Activated T-cell treated with anti-CD3 and anti-CD28 coated beads, Interleukin-2, amount 50 U/mL, for 4 hours (primary cell): Measurements from ENCODE around the gene BACE2. TPM values are rescaled to one million over a fixed set of nuclear protein-coding genes. Genes with fewer than 3 reads are reported as not detected.
A peak's percentile ranks its signal among the peaks of the same experiment; 100 is the strongest.
"Not testable (repeated sequence)": the region's sequence is repeated elsewhere in the genome, so short reads cannot be mapped to it uniquely, and the experiment has no call there.

Experiments used
- ATAC-seq, 2 donors: fragments of 200-7000 bp; cut with Tn5 transposase; one replicate each; pipeline ENCODE4 v1.10.0; 2021
- DNase-seq: peaks from one replicate; pipeline ENCODE4 v3.0.0-alpha.2; 2020
- H3K27me3 Mint-ChIP-seq: one replicate; pipeline ENCODE4 v1.8.0; 2021; ENCODE audit warnings: low read depth, mixed read lengths
- H3K36me3 Mint-ChIP-seq: one replicate; pipeline ENCODE4 v1.8.0; 2022; ENCODE audit warnings: mixed read lengths; ENCODE audit not compliant: insufficient read depth
- H3K4me1 Mint-ChIP-seq: one replicate; pipeline ENCODE4 v1.8.0; 2021; ENCODE audit warnings: low read depth, mixed read lengths
- H3K4me3 Mint-ChIP-seq: one replicate; pipeline ENCODE4 v1.8.0; 2021; ENCODE audit warnings: mild to moderate bottlenecking, moderate library complexity, mixed read lengths
- H3K9me3 Mint-ChIP-seq: one replicate; pipeline ENCODE4 v1.8.0; 2021; ENCODE audit warnings: mixed read lengths
- total RNA-seq, 3 donors: library from RNA; stranded (reverse); gene quantifications; one replicate each; pipeline ENCODE4 v1.2.1, GENCODE V29; 2021

The BACE2 gene
- total RNA-seq, 3 donors from 2014 or later = 0.32 to 0.53 (median 0.38) TPM

DNA sequence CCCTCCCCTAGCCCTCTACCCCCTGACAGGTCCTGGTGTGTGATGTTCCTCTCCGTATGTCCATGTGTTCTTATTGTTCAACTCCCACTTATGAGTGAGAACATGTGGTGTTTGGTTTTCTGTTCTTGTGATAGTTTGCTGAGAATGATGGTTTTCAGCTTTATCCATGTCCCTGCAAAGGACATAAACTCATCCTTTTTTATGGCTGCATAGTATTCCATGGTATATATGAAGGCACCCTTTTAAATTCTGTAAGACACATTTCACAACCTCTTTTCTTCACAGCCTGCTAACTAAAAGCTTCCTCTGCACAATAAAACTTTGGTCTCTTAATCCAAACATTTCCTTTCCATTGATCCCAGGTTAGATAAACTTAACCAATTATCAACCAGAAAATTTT, 88.3 kb downstream of the BACE2 start:
- H3K4me1 Mint-ChIP-seq, H3K4me3 Mint-ChIP-seq, DNase-seq, ATAC-seq, H3K36me3 Mint-ChIP-seq: not testable (repeated sequence)
- Mint-ChIP-seq H3K27me3 (peaks cover 17% of the 10 kb centered on the region), H3K9me3 (peaks cover 17% of the 10 kb centered on the region)

DNA sequence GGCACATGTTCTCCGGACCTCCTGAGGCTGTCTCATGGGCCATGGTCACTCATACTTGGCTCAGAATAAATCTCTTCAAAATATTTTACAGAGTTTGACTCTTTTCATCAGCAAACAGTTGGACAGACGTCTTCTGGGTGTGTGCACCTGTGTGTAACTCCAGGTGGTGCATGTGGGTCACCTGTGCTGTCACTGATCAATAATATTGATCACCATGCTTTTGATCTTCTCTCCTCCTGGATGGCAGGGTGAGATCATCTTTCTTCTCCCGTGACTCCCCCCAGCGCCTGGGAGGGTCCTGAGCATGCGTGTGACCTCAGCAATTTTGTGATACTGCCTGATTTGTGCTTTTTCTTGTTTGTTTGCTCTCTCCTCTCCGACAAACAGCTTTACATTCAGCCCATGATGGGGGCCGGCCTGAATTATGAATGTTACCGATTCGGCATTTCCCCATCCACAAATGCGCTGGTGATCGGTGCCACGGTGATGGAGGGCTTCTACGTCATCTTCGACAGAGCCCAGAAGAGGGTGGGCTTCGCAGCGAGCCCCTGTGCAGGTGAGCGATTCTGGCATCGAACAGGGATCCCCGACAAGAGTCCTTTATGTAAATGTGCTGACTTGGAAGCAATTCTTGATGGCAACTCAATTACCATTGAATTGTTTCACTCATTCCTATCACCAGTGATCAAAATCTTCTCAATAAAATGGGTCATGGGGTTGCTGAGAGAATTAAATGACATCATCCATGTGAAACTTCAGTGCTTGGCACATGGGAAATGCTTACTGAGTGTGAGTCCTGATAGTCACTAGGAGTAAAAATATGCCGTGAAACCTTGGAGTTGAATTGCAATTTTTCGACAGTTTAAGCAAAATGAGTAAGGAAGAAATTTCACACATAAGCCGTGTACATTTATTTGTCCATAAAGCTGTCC, 89.1 kb downstream of the BACE2 start:
- DNase-seq = no peak
- peaks cover 3% of the 10 kb centered on the region for H3K36me3 Mint-ChIP-seq
- H3K9me3 Mint-ChIP-seq = peaks cover 17% of the 10 kb centered on the region
- H3K4me1 Mint-ChIP-seq = no peaks in the 10 kb centered on the region
- H3K27me3 Mint-ChIP-seq = peaks cover 12% of the 10 kb centered on the region
- ATAC-seq = no peak
- H3K4me3 Mint-ChIP-seq = no peak overlapping the region

DNA sequence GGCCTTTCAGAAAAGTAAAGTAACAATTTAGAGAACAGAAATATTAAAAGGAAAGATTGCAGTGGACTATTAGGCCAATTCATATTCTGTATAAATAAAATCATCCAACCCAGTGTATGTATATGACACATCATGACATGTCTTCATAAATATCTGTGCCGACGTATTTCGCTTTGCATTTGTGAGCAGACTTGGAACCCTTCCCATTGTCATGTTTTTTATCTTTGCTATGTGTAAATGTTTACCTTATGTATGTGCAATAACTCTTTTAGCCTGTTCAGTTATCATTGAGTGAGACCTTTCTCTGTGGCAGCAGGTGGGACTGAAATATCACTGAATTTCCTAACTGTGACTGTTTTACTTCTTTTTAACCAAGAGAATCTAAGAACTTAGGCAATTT, 90.7 kb downstream of the BACE2 start:
- ATAC-seq (no peak), DNase-seq (no peak)
- H3K4me3 Mint-ChIP-seq = no peak overlapping the region
- H3K27me3 Mint-ChIP-seq = peaks cover 9% of the 10 kb centered on the region
- no peaks in the 10 kb centered on the region for H3K4me1 Mint-ChIP-seq
- peaks cover 17% of the 10 kb centered on the region for H3K9me3 Mint-ChIP-seq
- H3K36me3 Mint-ChIP-seq = peaks cover 3% of the 10 kb centered on the region

DNA sequence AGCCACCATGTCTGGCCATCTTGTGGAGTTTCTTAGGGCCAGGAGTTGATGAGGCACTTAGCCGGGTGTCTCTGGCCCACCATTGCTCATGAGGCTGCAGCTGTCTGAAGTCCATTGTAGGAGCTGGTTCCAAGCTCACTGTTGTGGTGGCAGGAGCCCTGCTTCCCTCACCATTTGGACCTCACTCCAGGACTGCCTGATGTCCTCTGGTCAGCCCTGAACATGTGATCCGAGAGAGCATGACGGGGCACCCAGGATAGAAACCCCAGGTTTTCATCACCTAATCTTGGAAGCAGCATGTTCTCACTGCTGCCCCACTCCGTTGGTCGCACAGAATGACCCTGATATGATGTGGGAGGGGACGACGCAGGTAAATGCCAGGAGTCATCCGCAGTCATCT, 92.5 kb downstream of the BACE2 start:
- H3K27me3 Mint-ChIP-seq = peaks cover 15% of the 10 kb centered on the region
- H3K9me3 Mint-ChIP-seq = peaks cover 9% of the 10 kb centered on the region
- no peak overlapping the region for H3K4me3 Mint-ChIP-seq
- no peak for DNase-seq
- peaks cover 3% of the 10 kb centered on the region for H3K36me3 Mint-ChIP-seq
- ATAC-seq = no peak
- H3K4me1 Mint-ChIP-seq = no peaks in the 10 kb centered on the region

DNA sequence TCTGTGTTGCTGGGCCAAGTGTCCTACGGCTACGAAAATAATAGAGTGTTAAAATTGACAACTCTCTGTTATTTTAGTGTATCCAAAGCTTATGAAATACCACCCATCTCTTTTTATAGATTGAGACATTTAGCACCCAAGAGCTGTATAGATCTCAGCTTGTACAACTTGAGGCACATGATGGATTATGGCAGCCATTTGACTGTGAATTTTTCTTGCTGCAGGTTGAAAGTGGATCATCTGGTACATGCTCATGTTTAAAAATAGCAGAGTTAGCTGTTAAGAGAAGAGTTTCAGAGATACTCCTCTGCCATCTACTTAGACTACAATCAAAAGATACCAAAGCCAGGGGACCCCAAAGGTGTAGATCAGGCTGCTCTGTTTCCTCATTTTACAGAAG, 99.4 kb downstream of the BACE2 start:
- Mint-ChIP-seq H3K9me3 (peaks cover 17% of the 10 kb centered on the region), H3K36me3 (no peaks in the 10 kb centered on the region), H3K27me3 (peaks cover 12% of the 10 kb centered on the region), H3K4me1 (no peaks in the 10 kb centered on the region), H3K4me3 (no peak overlapping the region)
- ATAC-seq (no peak), DNase-seq (no peak)

DNA sequence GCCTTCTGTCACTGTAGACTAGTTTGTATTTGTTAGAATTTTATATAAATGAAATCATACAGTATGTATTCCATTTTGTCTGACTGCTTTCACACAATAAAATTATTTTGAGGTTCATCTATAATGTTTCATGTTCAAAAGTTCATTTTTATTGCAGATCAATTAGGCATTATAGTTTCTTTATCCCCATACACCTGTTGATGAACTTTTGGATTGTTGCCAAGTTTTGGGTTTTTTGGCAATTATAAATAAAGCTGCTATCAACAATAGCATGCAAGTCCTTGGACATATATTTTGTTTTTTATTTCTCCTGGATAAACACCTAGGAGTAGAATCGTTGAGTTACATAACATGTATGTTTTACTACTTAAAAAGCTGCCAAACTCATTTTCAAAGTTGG, 101.6 kb downstream of the BACE2 start:
- Mint-ChIP-seq H3K36me3 (peaks cover 4% of the 10 kb centered on the region), H3K4me1 (no peaks in the 10 kb centered on the region), H3K4me3 (no peak overlapping the region), H3K27me3 (peaks cover 13% of the 10 kb centered on the region), H3K9me3 (peaks cover 21% of the 10 kb centered on the region)
- no peak for ATAC-seq
- DNase-seq = no peak

DNA sequence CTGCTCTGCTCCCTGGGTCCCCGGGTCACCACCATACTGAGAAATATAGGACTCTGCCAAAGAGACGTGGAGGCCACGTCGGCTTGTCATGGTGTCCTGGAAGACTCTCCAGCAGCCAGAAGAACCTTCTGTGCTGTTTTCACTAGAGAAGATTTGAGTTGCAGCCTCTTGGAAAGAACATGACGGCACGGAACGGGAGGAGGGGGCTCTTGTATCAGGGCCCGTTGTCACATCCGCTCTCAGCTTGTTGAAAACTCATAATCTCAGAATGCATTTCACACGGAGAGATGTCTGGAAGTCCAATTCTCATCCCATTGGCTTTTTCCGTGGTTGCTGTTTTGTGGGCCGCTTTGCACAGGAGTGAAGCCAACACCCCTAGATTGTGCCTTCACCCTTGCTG, 109.2 kb downstream of the BACE2 start:
- Mint-ChIP-seq H3K4me3 (no peak overlapping the region), H3K4me1 (no peaks in the 10 kb centered on the region), H3K36me3 (peaks cover 5% of the 10 kb centered on the region), H3K27me3 (peaks cover 31% of the 10 kb centered on the region), H3K9me3 (peaks cover 9% of the 10 kb centered on the region)
- DNase-seq = no peak
- ATAC-seq = no peak

DNA sequence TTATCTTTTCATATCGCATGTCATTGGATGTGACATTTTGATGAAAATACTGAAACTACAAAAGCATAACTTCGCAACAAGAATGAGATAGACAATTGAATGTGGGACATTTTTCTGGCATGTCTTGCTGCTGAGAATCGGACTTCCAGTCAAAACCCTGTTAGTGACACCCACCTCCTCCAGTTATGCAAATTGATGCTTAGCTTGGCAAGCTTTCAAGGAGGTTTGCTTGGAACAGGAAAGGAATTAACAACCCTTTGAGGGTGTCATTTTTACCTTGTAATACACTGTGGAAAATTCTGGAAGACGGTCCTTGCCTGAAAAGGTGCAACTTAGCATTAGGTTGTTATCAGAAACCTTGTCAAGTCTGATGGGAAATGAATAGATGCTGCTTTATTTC, 109.9 kb downstream of the BACE2 start:
- H3K4me1 Mint-ChIP-seq = no peaks in the 10 kb centered on the region
- no peak for ATAC-seq
- H3K27me3 Mint-ChIP-seq = peaks cover 34% of the 10 kb centered on the region
- no peak for DNase-seq
- no peak overlapping the region for H3K4me3 Mint-ChIP-seq
- H3K9me3 Mint-ChIP-seq = peaks cover 2% of the 10 kb centered on the region
- peaks cover 2% of the 10 kb centered on the region for H3K36me3 Mint-ChIP-seq

DNA sequence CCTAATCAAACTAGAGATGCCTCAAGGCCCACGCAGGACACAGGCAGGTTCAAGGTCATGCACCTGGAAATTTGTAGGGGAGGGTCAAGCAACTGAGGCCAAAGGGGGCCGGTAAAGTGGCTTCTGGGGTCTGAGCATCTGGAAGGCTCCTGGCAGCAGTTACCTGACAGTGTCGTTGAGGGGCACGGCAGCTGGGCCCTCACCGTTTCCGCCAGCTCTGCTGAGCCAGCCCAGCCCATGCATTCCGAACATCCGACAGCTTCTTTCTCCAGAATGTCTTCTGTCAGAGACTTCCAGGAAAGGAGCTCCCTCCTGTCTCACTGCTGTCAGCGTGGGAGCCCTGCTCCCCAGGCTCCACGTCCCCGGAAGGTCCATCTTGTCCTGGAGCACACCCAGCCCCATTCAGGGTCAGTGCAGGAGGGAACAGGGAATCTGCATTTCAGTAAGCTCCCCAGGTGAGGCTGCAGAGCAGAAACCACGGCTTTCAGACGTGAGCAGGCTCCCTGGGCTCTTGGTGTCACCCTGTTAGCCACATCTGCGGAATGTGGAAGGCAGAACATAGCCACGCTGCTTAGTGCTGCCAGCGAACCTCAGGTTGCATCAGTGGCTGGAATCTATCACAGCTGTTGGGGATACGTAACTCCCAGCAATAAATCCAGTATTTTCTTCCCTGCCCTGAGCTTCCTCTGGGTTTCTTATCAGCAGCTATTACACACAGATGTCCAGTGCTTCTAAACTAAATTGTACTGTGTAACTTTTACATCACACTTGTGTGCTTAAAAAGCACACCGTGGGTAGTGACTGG, 112.4 kb downstream of the BACE2 start:
- DNase-seq (no peak), ATAC-seq (no peak)
- Mint-ChIP-seq H3K27me3 (peaks cover 34% of the 10 kb centered on the region), H3K4me3 (no peak overlapping the region), H3K9me3 (no peaks in the 10 kb centered on the region), H3K4me1 (no peaks in the 10 kb centered on the region), H3K36me3 (peaks cover 1% of the 10 kb centered on the region)

DNA sequence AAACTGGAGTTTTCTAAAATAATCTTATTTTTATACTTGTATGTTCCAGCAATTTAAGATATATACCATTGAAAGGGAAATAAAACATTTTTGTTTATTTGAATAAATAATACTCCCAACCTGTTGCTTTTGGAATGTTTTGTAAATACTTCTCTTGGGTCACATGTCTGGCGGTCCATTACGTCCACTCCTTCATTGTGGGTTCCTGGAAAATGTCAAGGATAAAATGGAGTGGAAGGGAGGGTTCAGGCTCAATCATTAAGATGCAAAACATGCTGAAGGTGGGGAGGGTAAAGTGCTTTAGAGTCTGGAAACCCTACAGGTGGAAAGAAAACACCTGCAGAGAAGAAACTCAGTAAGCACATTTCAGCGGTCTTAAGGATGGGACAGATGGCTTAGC, 114.5 kb downstream of the BACE2 start:
- H3K9me3 Mint-ChIP-seq = no peaks in the 10 kb centered on the region
- DNase-seq = no peak
- H3K27me3 Mint-ChIP-seq = peaks cover 25% of the 10 kb centered on the region
- no peak for ATAC-seq
- no peaks in the 10 kb centered on the region for H3K4me1 Mint-ChIP-seq
- peaks cover 1% of the 10 kb centered on the region for H3K36me3 Mint-ChIP-seq
- no peak overlapping the region for H3K4me3 Mint-ChIP-seq

DNA sequence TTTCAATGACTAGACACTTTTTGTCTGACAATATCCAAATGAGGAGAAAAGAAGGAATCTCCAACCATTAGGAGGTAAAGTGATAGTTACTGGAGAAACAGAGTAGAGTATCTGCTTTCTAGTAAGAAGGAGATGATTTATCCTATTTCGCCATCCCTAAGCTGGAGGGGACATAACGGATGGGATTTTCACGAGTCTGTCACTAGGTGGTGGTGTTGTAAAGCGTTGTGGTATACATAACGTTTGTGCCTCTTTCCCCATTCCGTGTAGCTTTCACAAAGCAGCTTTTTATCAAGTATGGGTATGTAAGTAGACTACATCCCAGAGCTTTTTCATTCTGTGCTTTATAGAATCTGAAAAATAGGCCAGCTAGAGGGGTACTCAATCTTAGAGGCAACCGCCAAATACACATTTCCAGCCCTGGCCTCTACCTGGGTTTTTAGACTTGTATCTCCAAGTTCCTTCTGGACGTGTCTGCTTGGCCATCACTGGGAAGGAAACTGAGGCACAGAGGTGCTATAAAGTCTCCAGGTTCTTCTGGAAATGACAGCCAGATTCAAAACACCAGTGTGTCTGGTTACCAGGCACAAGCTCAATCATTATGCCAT, 115.4 kb downstream of the BACE2 start:
- ATAC-seq = peak; percentile 80 to 84

DNA sequence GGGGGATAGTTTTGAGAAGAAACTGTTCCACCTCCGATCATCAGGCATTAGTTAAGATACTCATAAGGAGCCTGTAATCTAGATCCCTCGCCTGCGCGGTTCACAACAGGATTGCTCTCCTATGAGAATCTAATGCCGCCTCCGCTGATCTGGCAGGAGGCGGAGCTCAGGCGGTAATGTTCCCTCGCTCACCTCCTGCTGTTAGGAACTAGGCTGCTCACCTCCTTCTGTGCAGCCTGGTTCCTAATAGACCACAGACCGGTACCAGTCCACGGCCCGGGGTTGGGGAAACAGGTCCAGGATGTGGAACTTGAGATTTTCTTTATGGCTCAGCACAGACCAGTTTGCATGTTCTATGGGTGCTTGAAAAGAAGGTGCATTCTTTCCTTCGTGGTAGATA, 121.5 kb downstream of the BACE2 start:
- Mint-ChIP-seq H3K4me1 (peaks cover 7% of the 10 kb centered on the region), H3K4me3 (no peak overlapping the region), H3K27me3 (peaks cover 22% of the 10 kb centered on the region), H3K36me3 (no peaks in the 10 kb centered on the region), H3K9me3 (no peaks in the 10 kb centered on the region)
- ATAC-seq (no peak), DNase-seq (no peak)

More for the DNA sequence above, 115.4 kb downstream of the BACE2 start:
- Mint-ChIP-seq H3K9me3 (no peaks in the 10 kb centered on the region), H3K36me3 (peaks cover 1% of the 10 kb centered on the region), H3K27me3 (peaks cover 21% of the 10 kb centered on the region), H3K4me3 (no peak overlapping the region), H3K4me1 (no peaks in the 10 kb centered on the region)
- peak; percentile 31 for DNase-seq

DNA sequence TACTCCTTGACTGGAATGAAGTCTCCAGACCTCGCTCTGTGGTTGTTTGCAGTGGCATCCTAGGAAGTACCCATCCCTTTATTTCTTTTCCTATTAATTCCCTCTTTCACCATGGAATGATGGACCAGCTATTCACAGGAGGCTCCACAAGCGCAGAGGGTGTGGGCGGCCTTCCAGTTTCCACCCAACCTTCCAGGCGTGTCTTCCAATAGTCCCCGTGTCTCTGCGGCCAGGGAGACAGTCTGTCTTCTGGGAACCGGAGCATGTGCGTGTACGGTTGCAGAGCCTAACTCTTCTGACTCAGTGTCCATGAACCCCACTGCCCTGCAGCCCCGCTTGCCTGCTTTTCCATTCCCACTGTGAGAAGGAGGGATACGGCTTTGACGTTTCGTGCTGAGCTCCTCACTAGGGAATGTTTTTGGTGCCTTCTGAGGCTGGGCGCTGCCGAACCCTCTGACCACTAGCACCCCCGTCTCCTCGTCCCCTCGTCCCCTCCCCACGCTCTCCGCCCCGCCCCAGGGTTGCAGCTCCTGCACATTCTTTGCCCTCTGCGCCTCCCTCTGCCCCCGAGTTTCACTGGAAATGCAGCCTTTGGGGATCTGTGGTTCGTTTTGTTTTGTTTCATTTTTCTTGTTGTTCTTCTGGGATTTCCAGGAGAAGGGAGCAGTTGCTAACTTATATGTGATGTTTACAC, 122.3 kb downstream of the BACE2 start:
- no peaks in the 10 kb centered on the region for H3K9me3 Mint-ChIP-seq

More for the DNA sequence above, 122.3 kb downstream of the BACE2 start:
- DNase-seq (no peak), ATAC-seq (no peak)
- H3K4me3 Mint-ChIP-seq = no peak overlapping the region
- H3K36me3 Mint-ChIP-seq = no peaks in the 10 kb centered on the region
- H3K4me1 Mint-ChIP-seq = peaks cover 7% of the 10 kb centered on the region
- H3K27me3 Mint-ChIP-seq = peaks cover 25% of the 10 kb centered on the region
